Measurements from ENCODE around the gene ALDH3A1. TPM values are rescaled to one million over a fixed set of nuclear protein-coding genes. Genes with fewer than 3 reads are reported as not detected.
A peak's percentile ranks its signal among the peaks of the same experiment; 100 is the strongest.

The ALDH3A1 gene
- total RNA-seq, 2 donors from 2014 or later = 3.7 to 6.6 TPM

DNA sequence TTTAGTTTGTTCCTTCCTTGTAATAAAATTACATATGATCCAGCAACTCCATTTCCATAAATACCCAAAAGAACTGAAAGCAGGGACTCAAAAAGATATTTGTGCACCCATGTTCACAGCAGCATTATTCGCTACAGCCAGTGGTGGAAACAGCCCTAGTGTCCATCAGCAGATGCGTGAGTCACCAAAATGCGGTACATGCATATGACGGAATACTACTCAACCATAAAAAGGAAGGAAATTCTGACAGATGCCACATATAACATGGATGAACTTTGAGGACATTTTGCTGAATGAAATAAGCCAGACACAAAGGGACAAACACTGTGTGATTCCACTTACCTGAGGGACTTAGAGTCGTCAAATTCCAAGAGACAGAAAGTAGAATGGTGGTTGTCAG lies 22.6 kb downstream of the ALDH3A1 start:
- H3K9me3 ChIP-seq = no peaks in the 10 kb centered on the region
- intact Hi-C loops (cut with DNase I) = no loop called here
- no peak overlapping the region for H3K4me3 ChIP-seq
- H3K4me1 ChIP-seq = peaks cover 14% of the 10 kb centered on the region
- peak overlapping the region; percentile 28 for H3K27ac ChIP-seq
- H3K36me3 ChIP-seq = no peaks in the 10 kb centered on the region
- TF ChIP-seq, protein P1, sequence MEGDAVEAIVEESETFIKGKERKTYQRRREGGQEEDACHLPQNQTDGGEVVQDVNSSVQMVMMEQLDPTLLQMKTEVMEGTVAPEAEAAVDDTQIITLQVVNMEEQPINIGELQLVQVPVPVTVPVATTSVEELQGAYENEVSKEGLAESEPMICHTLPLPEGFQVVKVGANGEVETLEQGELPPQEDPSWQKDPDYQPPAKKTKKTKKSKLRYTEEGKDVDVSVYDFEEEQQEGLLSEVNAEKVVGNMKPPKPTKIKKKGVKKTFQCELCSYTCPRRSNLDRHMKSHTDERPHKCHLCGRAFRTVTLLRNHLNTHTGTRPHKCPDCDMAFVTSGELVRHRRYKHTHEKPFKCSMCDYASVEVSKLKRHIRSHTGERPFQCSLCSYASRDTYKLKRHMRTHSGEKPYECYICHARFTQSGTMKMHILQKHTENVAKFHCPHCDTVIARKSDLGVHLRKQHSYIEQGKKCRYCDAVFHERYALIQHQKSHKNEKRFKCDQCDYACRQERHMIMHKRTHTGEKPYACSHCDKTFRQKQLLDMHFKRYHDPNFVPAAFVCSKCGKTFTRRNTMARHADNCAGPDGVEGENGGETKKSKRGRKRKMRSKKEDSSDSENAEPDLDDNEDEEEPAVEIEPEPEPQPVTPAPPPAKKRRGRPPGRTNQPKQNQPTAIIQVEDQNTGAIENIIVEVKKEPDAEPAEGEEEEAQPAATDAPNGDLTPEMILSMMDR (IDR thresholded peaks at IDR 0.05) = no peak
- DNase-seq = no peak
- H3K9ac ChIP-seq (ENCODE audit: low read depth in 2 of 2, low read length in 2 of 2) = no peak overlapping the region
- H3K27me3 ChIP-seq = no peaks in the 10 kb centered on the region

DNA sequence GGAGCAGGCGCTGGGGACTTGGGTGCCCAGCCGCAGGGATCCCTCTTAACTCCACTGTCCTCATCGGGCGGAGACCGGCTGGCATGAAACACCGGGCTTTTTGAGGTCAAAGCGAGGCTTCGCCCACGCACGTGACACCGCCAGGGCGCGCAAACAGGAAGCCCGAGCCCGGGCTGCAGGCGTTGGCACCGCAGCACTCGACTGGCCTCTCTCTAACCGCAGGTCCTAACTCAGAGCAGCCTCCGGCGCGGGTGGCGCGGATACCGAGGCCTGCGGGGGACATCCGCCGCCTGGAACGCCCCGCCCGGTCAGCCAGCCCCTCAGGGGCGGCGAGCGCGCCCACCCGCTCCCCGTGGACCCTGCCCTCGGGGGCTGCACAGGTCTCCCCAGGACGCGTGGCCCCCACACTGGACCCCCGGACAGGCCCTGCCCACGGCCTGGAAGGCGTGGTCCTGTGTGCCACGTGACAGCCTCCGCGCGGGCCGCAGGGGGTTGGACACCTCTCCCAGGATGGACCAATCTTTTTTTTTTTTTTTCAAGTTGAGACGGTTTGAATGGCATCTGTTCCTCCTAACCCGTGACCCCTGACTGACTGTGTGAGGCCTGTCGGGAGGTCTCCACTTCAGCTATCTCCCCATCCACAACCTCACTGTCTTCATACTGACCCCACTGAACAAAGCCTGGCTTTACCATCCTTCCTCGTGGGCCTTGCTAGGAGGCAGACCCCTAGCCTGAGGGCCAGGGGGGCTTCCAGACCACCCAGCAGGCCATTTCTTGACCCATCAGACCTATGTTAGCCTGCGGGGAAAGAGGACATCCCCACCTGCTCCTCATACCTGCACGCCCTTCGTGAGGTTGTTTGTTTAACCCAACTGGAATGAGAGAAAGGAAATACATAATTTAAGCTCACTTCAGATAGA lies 23.3 kb downstream of the ALDH3A1 start:
- no peaks in the 10 kb centered on the region for H3K27me3 ChIP-seq
- intact Hi-C loops (cut with DNase I) = no loop called here
- H3K4me1 ChIP-seq = peaks cover 17% of the 10 kb centered on the region
- H3K9ac ChIP-seq (ENCODE audit: low read depth in 2 of 2, low read length in 2 of 2) = peak overlapping the region; percentile 7 to 52
- TF ChIP-seq, protein P1 (IDR thresholded peaks at IDR 0.05) = no peak
- DNase-seq = peak; percentile 76
- H3K36me3 ChIP-seq = no peaks in the 10 kb centered on the region
- H3K9me3 ChIP-seq = no peaks in the 10 kb centered on the region
- peak overlapping the region; percentile 30 for H3K4me3 ChIP-seq
- peak overlapping the region; percentile 28 for H3K27ac ChIP-seq

DNA sequence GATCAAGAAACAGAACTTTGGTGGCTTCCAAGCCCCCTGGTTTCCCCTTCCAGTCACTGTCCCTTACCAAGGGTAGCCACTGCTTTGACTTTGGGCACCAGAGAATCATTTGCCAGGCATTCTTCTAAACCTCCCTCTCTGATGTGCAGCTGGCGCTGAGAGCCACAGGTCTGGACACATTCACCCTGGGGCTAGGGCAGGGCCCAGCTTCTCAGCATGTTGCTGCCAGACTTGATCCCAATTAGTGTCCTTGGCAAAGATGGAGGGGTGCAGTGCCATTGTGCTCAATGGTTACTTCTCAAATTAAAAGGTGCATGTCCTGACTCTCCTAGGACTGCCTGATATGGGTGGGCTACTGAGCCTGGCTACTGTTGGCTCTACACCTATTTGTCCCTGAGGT lies 24.1 kb downstream of the ALDH3A1 start:
- TF ChIP-seq, protein P1 (IDR thresholded peaks at IDR 0.05) = no peak
- H3K9me3 ChIP-seq = no peaks in the 10 kb centered on the region
- H3K27ac ChIP-seq = no peak overlapping the region
- intact Hi-C loops (cut with DNase I) = no loop called here
- H3K4me3 ChIP-seq = no peak overlapping the region
- no peaks in the 10 kb centered on the region for H3K36me3 ChIP-seq
- DNase-seq = no peak
- H3K27me3 ChIP-seq = no peaks in the 10 kb centered on the region
- H3K9ac ChIP-seq (ENCODE audit: low read depth in 2 of 2, low read length in 2 of 2) = no peak overlapping the region
- peaks cover 17% of the 10 kb centered on the region for H3K4me1 ChIP-seq

DNA sequence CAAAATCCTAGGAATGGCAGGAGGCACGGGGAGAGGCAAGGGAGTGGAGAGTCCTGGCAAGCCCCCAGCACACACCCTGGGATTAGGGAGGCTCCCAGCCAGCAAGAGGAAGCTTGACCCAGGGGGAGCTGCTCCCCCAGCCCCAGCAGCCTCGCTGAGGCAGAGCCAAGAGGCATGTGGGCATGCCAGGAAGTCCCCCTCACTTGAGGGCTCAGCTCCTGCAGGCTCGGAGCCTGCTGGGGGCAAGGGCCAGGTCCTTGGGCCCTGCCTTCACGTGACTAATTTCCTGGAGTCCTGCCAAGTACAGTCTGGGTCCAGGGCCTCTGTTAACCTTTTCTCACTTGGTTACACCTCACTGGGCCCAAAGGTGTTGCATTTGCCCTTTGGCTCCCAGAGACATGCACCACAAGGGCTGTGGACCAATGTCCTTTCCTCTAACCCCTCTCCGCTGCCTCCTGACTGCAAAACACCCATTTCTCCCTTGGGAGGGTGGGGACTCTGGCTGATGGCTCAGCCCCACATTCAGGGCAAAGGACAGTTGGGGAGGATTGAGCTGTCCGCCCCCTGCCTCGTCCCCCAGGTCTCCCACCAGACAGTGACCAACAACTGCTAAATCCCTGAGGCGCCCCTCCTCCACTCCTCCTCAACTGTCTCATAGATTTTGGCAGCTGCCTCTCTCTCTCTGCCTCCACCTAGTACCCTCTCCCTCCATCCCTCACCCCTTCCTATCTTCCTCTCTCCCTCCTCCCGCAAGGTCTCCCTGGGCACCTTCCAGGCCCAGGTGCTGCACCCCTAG lies 27.3 kb downstream of the ALDH3A1 start:
- intact Hi-C loops (cut with DNase I) = no loop called here
- Histone ChIP-seq H3K4me1 (peaks cover 8% of the 10 kb centered on the region), H3K9ac (ENCODE audit: low read depth in 2 of 2, low read length in 2 of 2) (peak overlapping the region in 1 of 2 donors; percentile 36), H3K4me3 (no peak overlapping the region), H3K36me3 (no peaks in the 10 kb centered on the region), H3K27ac (no peak overlapping the region), H3K9me3 (no peaks in the 10 kb centered on the region), H3K27me3 (no peaks in the 10 kb centered on the region)
- TF ChIP-seq, protein P1 (IDR thresholded peaks at IDR 0.05) = no peak
- peak; percentile 80 for DNase-seq

DNA sequence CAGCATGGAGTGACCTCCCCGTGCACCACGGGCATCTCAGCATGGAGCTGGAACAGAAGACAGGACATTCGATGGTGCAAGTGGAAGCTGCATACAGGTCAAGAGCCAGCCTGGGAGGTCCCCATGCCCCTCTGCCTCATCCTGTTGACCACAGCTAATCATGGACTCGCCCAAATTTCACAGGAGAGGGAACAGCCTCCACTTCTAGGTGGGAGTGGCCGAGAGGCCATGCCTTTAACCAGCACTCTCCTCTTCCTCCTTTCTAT lies 28.0 kb downstream of the ALDH3A1 start:
- no peak for DNase-seq
- Histone ChIP-seq H3K36me3 (no peaks in the 10 kb centered on the region), H3K27me3 (no peaks in the 10 kb centered on the region), H3K4me3 (no peak overlapping the region), H3K27ac (no peak overlapping the region), H3K4me1 (peaks cover 8% of the 10 kb centered on the region), H3K9me3 (no peaks in the 10 kb centered on the region), H3K9ac (ENCODE audit: low read depth in 2 of 2, low read length in 2 of 2) (no peak overlapping the region)
- intact Hi-C loops (cut with DNase I) = no loop called here
- TF ChIP-seq, protein P1 (IDR thresholded peaks at IDR 0.05) = no peak

Measured in colonic mucosa (tissue), 4 donors.